ENCODE data around the gene PYGM.

Gene PYGM

DNA sequence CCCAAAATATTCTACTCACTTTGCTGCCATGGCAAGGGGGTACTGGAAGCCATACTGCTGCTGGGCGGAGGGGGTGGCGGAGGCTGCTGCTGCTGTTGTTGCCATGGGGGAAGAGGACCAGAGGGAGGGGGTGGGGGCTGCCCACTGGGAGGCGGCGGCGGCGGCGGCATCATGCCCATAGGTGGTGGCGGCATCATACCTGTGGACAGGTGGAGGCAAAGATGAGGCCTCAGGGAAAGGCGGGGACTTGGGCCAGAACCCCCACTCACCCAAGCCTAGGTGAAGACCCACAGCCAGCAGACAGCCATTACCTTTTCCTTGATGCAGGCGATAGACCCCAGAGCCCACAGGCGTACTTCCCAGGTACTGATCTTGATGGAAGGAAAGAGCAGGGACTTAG, 7.1 kb upstream of the PYGM start:
- no peak for DNase-seq

DNA sequence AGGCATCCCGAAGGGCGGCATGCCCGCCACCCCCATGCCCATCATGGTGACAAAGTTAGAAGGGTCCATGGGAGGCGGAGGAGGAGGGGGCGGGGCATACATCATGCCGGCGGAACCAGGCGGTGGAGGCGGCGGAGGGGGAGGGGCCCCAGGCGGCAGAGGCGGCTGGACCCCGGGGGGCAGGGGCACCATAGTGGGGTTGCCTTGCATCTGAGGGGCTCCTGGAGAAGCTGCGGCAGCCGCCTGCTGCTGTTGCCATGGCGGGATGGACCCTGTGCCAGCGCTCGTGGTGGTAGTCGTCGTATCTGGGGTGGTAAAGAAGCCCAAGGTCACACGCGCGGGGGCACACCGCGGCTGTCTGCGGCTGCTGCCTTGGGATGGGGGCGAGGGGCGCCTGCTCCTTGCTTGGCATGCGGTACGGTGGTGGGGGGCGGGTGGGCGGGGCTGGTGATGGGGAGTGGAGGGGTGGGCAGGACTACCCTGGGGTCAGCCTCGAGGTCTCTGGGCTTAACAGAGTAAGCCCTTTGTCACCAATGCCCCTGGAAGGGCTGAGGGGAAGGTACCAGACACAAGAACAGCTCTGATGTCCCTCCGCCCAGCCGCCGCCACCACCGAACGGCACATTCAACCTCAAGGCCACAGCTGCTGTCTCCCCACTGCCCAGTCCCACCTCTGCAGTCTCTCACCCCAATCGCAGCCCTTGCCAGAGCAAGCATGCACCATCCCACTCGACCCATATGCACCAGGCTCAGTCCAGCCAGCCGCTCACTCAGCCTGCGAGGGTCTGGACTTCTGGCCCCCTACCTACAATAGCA, 6.3 kb upstream of the PYGM start:
- no peak for DNase-seq

DNA sequence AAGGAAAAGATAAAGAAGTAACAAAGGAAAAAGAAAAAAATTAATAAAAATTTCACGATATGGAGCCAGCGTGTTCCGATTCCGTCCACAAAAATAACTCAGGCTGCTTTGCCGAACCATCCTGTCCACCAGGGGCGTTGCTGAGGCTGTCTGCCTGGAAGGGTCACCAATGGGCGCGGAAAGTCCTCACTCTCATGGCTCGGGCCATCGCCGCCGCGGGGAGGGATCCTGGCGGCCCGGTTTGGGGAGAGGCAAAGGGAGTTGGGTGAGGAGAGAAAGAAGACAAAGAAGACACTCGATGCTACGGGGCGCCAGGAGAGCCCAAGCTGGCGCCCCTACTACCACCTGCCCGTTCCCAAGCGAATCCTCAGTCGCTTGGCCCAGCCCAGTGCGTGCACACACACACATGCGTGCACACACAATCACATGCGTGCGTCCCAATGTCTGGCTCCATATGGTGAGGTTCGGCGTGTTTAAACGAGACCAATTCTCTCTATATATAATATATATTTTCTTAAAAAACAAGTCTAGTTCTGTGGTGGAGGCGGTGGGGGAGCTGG, 5.6 kb upstream of the PYGM start:
- no peak for DNase-seq

DNA sequence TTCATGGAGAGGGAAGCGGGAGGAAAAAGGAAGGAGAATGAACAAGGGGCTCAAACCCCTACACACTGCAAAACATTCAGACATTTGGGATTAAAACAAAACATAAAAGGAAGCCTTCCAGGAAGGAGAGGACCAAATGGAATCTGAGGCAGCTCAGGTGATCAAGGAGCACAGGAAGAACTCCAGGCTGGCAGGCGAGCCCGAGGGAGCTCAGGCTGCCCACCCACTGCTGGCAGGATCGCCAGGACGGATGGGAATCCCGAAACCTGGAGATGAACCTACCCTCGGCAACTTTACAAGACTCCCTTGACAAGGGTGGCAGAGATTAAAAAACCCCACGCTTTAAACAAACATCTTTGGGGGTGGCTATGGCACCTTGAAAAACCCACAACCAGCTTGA, 5.0 kb upstream of the PYGM start:
- DNase-seq = no peak

DNA sequence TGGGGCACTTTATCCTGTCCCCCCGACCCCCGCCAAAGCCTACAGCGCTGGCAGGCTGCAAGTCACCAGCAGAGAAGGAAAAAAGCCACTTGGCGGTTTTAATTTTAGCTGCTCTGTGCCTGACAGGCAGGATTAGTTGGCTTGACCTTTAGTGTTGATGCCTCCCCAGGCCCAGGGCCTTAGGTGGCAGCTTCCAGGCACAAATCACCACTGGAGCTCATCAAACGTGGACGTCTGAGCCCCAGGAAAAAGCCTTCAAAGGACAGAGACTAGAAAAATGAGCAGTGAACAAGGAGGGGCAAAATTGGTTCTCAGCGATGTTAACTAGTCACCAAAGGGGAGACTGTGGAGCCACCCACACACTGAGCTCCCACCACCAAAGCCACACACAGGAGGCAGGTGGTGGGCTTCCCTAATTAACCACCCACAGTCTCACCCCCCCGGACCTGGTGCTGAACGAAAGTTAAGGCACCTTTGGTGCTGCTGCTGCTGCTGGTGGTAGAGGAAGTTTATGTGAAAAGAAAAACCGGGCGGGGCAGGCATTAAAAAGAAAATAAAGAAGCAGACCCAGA, 4.4 kb upstream of the PYGM start:
- no peak for DNase-seq

DNA sequence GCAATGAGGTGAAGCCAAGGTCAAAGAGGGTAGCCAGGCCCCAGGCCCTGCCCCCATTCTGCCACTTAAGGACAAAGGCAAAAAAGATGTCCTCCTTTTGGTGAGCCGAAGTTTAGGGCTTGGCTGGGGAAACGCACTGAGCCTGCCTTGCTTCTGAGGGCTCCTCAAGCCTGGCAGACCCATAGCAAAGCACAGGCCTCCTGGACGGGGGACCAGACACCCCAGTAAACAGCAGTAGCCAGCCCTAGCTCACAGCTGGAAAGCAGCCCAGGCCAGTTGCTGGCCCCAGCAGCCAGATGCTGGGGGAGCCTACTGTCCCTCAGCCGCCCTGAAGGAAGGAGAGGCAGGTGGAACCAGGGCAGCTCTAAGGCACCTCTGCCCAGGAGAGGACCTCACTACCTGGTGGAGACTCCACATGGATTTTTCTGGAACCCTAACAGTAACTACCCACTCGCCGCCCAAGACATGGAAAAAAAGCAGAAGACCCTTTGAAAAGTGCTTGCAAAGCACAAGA, 3.8 kb upstream of the PYGM start:
- no peak for DNase-seq

DNA sequence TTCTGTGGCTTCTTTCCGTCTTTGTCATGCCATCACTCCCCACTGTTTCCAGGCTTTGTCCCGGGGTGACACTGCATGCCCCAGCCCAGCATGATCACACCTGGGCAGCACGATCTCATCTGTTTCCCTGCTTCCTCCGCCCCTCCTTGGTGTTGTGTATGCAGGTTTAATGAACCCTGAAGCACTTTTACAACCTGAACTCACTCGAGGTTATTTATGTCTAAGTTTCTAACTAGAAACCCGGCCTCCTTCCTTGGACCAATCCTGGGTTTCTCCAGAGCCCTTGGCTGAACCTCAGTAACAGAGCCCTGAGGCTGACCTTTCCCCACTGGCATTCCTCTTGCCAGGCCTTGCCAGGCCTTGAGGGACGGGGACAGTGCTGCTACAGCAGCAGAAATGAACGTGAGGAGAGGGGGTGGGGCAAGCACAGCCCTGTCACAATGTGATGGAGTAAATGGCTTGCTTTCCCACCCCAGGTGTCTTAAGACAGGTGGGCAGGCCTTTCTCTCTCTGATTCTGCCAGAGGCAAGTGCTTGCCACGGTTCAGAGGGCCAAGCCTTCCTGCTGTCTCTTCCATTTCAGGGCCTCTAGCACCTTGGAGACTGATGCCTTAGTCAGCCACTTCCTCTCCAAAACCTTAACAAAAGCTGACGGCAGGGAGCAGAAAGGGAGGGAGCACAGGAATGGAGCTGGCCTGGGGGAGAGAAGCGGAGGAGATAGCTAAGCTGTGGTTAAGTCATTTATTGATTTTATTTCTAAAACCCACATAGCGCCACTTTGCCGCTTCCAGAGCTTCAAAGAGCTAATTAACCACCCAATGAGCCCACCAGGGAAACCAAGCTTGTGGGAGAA, 3.1 kb upstream of the PYGM start:
- no peak for DNase-seq

DNA sequence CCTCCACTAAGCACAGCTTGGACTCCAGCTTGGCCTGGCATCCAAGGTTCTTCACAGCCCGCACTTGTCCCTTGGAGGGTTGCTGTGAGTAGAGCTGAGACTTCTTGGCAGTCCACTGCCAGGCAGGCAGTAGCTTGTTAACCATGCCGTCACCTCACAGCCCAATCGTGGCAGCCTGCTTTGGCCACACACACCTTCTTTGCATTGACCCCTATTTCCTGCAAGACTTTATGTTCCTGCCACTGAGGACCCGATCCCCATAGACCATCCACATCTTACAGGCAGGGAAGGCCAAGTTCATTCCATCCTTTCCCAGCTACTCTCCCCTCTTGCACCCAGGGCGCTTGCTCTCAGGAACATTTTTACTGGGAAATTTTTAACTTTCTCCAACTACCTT, 2.5 kb upstream of the PYGM start:
- DNase-seq = no peak

DNA sequence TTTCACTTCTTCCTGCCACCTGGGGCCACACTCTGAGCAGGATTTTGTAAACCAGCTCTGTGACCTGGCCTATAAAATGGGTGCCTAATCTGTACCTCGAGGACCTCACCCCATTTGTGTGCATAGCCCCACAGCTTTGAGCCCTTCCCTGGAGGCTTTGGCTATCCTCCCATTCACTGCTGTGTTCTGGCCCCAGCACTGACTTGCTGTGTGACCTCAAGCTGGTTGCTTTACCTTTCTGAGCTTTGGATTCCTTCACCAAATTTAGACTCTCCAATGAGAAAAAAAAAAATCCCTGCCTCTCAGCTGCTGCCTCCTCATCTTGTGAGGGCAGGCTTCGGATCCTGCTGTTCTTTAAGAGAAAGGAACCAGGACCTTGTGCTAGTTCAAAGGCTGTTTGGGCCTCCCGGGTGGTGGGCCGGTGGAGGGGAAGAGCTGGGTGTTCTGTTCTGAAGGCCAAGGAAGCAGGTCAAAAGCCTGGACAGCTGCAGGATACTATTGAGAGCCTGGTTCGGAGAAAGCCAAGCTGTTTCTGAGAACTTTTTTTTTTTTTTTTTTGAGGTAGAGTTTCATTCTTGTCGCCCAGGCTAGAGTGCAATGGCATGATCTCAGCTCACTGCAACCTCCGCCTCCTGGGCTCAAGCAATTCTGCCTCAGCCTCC, 1.1 kb upstream of the PYGM start:
- DNase-seq = no peak

DNA sequence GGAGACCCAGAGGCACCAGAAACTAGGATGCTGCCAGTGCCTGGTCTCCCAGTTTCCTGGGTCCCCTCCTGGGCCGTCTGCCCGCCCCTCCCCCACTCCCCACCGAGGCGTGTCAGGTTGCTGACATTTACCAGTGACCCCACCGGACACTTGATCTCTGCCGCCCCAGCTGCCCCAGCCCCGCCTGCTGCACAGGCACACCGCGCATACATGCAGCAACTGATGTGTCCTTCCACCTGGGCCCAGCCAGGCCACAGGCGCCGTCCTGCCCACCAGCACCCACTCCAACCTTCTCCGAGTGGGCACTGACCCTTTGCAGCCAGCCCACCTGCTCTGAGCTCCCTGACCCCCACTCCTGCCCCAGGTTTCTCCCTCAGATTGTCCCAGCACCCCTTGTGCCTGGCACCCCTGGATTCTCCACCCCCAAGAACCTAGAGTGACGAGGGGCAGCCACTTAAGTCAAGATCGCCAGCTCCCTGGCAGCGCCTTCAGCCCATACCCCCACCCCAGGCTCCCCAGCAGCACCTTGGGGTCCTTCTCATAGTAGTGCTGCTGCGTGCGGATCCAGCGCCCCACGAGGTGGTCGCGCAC, 548 bp downstream of the PYGM start:
- no peak for DNase-seq

DNA sequence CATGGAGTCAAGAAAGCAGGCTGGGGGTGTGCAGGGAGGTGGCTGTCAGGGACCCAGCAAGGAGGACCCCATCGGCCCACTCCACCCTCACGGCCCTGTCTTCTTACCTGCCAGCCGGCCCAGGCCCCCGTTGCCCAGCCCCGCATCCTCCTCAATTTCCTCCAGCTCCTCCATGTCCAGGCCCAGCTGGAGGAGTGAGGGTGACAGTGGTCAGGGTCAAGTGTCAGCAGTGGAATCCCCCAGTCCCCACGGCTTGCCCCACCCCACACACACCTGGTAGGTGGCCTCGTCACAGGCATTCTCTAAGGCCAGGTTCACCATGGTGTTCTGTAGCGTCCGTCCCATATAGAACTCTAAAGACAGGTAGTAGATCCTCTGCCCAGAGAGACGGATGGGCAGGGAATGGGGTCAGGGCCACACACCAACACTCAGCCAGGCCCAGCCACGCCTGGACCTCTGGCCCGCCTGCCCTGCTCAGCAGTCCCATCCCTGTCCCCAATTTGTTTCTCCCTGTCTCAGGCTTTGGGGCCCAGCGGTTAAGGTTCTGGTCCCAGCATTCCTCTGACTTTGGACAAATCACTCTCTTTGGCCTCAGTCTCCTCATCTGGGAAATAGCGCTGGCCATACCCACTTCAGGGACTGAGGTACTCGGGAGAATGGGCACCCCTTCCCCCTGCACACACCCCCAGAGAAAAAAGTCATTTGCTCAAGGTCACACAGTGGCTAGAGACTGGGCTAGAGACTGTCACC, 1.3 kb downstream of the PYGM start:
- no peak for DNase-seq

DNA sequence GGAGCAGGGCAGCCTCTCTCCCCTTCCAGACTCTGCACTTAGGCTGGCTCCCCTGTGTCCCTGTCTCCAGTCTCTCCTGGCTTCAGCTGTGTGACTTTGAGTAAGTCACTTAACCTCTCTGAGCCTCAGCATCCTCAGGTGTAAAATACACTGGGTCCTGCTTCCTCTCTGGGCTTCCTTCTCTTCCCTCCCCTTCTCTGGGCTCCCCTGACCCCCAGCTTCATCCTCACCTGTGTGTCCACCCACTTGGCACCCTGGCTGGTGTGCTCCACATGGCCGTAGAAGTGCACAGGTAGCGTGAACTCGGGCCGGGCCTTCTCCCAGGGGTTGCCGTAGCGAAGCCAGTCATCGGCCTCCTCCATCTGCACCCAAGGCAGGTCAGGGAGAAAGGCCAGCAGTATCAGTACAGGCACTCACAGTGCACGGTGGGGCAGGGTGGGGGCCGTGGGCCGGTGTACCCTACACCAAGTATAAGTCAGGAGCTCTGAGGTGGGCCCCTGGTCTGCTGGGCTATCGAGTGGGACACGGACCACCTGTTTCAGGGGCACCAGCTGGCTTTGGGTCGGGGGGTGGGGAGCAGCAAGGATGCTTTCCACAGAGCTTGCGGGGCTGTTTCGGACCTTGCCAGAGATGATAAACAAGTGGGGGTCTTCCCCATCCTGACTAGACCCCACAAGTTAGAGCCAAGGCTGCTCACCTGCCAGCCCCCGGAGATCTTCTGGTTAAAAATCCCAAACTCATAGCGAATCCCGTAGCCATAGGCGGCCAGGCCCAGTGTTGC, 2.0 kb downstream of the PYGM start:
- no peak for DNase-seq

DNA sequence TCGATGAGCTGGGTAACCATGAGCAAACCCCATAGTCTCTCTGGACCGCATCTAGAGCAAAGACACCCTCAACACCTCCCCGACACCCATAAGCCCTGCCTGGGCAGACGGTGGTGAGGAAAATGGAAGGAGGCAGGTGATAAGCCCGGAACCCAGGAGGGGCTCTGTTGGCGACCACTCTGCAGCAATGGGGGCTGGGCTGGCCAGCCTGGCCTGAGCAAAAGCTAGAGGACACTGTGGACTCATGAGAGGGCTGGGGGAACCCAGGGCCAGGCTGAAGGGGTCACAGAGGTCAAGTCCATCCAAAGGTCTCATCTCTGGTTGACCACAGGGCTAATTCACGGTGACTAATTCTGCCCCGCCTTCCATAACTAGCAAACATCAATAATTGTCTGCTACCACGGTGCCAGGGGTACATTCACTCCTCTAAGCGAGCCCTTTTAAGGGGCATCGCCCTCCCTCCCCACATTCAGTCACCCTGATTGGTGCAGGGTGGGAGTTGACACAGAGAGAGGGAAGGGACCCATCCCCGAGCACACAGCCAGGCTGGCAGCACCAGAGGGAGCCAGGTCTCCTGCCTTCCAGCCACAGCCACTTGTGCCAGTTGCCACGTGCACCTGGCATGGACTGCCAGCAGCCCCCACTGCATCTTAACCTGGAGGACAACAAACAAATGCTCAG, 4.0 kb downstream of the PYGM start:
- DNase-seq = no peak

DNA sequence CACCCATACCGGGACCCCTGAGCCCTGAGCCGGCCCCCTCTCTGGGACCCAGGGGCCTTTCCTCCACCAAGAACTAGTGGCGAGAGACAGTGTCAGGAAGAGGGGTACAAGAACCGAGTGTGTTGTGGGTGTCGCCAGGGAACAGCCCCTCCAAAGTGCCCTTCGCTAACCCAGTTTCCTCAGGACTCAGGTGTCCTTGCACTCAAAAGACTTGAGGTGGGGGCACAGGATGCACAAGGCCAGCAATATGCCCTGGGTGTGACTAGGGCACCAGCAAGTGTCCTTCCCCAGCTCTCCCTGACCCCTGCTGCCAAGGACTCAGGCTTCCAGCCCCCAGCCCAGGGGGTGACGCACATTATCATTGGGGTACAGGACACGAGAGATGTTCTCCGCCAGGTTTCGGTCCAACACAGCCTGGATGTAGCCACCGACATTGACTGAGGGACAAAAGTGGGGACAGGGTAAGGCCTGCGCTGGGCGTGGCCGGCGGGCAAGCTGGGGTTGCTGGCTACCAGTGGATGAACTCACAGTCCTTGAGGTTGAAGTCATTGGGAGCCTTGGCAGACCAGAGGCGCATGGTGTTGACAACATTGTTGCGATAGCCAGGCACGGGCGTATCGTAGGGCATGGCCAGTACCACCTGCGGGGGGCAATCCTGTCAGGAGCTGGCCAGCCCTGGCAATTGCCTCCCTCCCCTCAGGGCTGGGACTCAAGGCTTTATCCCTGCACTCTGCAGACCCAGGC, 4.7 kb downstream of the PYGM start:
- no peak for DNase-seq

DNA sequence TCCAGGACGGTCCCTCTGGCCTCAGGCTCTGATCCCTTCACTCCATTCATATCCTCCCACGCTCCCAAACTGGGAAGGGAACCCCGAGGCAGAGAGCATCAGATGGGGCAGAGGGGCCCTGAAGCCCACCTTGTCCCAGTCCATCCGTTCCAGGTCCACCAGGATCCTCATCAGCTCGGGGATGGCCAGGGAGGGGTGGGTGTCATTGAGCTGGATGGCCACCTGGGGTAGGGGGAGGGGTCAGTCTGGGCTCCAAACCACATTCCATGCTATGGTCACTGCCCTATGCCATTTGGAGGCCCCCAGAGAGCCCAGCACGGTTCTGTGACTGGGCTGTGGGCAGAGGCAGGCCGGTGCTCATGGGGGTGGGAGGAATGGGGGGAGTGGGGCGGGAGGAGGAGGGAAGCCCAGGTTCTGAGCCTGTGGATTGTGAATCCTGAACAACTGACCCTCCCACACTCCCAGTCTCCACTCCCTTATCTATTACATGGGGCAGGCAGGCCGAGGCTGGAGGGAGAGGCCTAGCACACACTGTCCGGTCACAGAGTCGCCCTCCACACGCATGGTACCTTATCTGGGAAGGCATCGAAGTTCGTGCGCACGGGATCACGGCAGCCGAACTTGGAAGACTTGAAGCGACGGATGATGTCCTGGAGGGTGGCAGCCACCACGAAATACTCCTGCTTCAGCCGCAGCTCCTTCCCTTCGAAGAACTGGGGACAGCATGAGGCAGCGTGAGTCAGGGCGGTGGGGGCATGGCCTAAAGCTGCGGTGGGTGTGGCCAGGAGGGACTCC, 5.5 kb downstream of the PYGM start:
- DNase-seq = no peak

DNA sequence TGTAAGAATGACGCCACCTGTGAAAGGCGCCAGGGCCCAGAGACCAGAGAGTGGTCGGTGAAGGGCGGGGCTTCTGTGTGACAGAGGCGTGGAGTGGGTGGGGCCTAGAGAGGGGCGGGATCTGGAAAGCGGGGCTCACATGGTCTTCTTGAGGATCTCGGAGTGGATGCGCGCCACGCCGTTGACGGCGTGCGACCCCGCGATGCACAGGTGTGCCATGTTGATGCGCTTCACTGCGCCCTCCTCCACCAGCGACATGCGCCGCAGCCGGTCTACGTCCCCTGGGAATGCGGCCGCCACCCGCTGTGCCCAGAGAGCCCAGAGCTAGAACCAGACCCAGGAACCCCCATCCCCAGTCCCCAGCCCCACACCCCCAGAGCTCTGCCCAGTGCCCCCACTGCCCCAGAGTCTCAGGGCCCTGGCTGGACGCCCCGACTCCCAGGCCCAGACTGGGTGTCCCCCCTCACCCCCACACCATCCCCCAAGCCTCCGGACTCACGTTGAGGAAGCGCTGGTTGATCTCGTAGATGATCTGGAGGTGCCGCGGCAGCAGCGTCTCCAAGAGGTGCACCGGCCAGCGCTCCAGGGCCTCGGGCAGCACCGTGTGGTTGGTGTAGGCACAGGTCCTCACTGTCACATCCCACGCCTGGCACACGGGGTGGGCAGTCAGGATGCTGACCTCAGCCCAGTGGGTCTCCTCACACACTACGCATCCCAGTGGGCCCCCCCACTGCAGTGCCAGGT, 6.2 kb downstream of the PYGM start:
- no peak for DNase-seq

DNA sequence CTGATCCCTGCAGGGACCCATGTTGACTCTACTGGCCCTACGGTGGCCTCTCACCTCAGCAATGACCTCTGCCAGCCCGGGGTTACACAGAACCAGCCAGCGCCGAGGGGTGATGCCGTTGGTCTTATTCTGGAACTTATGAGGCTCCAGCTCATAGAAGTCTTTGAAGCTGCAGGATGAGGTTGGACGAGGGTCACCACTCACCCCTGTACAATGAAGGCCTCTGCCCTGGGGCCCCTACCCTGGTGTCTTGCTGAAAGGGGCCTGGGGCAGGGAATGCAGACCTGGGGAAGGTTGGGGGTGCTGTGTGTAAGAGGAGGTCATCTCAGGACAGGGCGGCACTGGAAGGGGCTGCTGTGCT, 6.8 kb downstream of the PYGM start:
- DNase-seq = no peak

Measured in NCI-H1048 (cell line).